Esophagus squamous epithelium (tissue), 5 donors: ENCODE results near the gene PLOD2. TPM values are rescaled to one million over a fixed set of nuclear protein-coding genes. Genes with fewer than 3 reads are reported as not detected.

ENCODE experiments used
- DNase-seq: peaks from one replicate; lab custom pipeline; 2025; lab: John Stamatoyannopoulos, UW
- H3K27ac ChIP-seq, 4 donors: fragments of 200-600 bp; sonication (generic); one replicate each; pipeline ENCODE4 v1.5.1; 2016 to 2019; ENCODE audit warnings: mild to moderate bottlenecking in 1 of 4
- H3K27me3 ChIP-seq, 4 donors: fragments of 200-600 bp; sonication (generic); 1 replicate in 3 of 4; 2 replicates in 1 of 4; pipeline versions ENCODE4 v1.5.1 to v1.6.0; 2017 to 2021; ENCODE audit warnings: antibody characterized with exemption in 1 of 4
- H3K36me3 ChIP-seq, 3 donors: fragments of 200-600 bp; sonication (generic); one replicate each; pipeline ENCODE4 v1.5.1; 2016 to 2019
- H3K4me1 ChIP-seq, 3 donors: fragments of 200-600 bp; sonication (generic); one replicate each; pipeline ENCODE4 v1.5.1; 2017 to 2019
- H3K4me3 ChIP-seq, 4 donors: fragments of 200-600 bp; sonication (generic); 1 replicate in 3 of 4; 2 replicates in 1 of 4; pipeline ENCODE4 v1.5.1; 2016 to 2019; ENCODE audit warnings: mild to moderate bottlenecking in 2 of 4, moderate library complexity in 1 of 4
- H3K9me3 ChIP-seq, 3 donors: fragments of 200-600 bp; sonication (generic); one replicate each; pipeline ENCODE4 v1.5.1; 2016 to 2019
- POLR2A ChIP-seq, 4 donors: fragments of 450-650 bp; IDR thresholded peaks; one replicate each; pipeline ENCODE4 v1.6.1; 2017; ENCODE audit warnings: antibody characterized with exemption in 4 of 4, mild to moderate bottlenecking in 4 of 4, moderate library complexity in 3 of 4
- WGBS, 2 donors: methylation state at CpG; one replicate each; pipeline ENCODE4 v1.1.5; 2018; 5-methylcytosine and 5-hydroxymethylcytosine counted together
- intact Hi-C: fragments of 100-400 bp; cut with DNase I; formaldehyde crosslinking; loops from one replicate; pipeline ENCODE4 v1.15.0; 2022
- total RNA-seq, 4 donors: library from RNA; depleted of rRNA; stranded (reverse); fragments of >200 nt; gene quantifications; one replicate each; pipeline ENCODE4 v1.1.0, GENCODE V29; 2016
- TF ChIP-seq, protein P1 (sequence below), 6 experiments: fragments of 450-650 bp in 4 of 6; fragments of 200-600 bp in 2 of 6; sonication (generic) in 2 of 6; IDR thresholded peaks; one replicate each; pipeline ENCODE4 v1.5.1; 2016 to 2019; ENCODE audit warnings: antibody characterized with exemption in 6 of 6, mild to moderate bottlenecking in 4 of 6, moderate library complexity in 4 of 6
- donor health status: DM: yes; HTN: yes; CAD: no.

PLOD2 gene
- total RNA-seq, 4 donors from 2014 or later, result 13.3 to 29.1 (median 23.2) TPM

DNA sequence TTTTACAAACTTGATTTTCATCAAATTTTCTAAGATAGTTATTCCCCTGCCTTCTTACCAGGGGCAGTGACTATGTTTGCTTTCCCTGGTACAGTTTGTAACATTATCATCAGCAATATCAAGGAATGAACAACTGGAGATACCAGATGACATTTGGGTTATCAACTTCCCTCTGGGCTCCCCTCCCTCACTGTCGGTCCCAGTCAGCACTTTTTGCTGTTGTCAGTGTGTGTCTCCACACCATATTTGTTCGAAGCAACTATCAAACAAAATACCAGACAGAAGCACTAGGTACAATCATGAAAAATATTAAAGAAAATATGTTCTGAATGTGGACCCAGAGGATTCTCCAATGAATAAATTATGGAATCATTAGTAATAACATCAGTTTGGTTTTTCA lies 75.3 kb downstream of the PLOD2 start:
- Histone ChIP-seq H3K36me3 (no peaks in the 10 kb centered on the region), H3K27ac (no peak overlapping the region), H3K4me3 (no peak overlapping the region), H3K9me3 (no peaks in the 10 kb centered on the region), H3K27me3 (no peaks in the 10 kb centered on the region), H3K4me1 (peaks cover 0 to 2% (median 0%) of the 10 kb centered on the region in 3 donors)
- 40 to 97% methylated on average over 2 of the region's 2 CpGs for WGBS, 2 donors
- no peak for TF ChIP-seq POLR2A (IDR thresholded peaks at IDR 0.05)
- TF ChIP-seq, protein P1, sequence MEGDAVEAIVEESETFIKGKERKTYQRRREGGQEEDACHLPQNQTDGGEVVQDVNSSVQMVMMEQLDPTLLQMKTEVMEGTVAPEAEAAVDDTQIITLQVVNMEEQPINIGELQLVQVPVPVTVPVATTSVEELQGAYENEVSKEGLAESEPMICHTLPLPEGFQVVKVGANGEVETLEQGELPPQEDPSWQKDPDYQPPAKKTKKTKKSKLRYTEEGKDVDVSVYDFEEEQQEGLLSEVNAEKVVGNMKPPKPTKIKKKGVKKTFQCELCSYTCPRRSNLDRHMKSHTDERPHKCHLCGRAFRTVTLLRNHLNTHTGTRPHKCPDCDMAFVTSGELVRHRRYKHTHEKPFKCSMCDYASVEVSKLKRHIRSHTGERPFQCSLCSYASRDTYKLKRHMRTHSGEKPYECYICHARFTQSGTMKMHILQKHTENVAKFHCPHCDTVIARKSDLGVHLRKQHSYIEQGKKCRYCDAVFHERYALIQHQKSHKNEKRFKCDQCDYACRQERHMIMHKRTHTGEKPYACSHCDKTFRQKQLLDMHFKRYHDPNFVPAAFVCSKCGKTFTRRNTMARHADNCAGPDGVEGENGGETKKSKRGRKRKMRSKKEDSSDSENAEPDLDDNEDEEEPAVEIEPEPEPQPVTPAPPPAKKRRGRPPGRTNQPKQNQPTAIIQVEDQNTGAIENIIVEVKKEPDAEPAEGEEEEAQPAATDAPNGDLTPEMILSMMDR (IDR thresholded peaks at IDR 0.05), result no peak
- no peak for DNase-seq
- intact Hi-C loops, result no loop called here

DNA sequence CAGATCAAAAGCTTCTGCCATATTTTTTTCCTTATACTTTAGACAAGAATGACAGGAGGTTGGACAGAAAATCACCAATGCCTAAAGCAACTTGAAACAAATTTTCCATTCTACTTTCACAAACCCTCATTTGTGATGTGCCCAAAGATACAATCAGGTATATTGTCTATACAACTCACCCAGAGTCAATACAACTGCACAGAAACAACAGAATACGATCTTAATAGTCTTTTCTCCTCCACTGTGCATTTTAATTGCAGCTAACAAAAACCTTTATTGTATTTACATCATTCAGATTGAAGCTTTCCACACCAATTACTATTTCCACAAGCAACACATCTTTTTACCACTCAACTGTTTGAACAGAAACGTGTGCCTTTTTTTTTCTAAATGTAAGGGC lies 80.4 kb downstream of the PLOD2 start:
- Histone ChIP-seq H3K4me3 (no peak overlapping the region), H3K27me3 (no peaks in the 10 kb centered on the region), H3K27ac (no peak overlapping the region), H3K4me1 (no peaks in the 10 kb centered on the region), H3K36me3 (peaks cover 0 to 16% (median 0%) of the 10 kb centered on the region in 3 donors), H3K9me3 (no peaks in the 10 kb centered on the region)
- DNase-seq, result no peak
- 65 to 72% methylated on average over 2 of the region's 2 CpGs for WGBS, 2 donors
- no peak for TF ChIP-seq POLR2A (IDR thresholded peaks at IDR 0.05)
- TF ChIP-seq, protein P1 (IDR thresholded peaks at IDR 0.05), result no peak
- intact Hi-C loops, result no loop called here

DNA sequence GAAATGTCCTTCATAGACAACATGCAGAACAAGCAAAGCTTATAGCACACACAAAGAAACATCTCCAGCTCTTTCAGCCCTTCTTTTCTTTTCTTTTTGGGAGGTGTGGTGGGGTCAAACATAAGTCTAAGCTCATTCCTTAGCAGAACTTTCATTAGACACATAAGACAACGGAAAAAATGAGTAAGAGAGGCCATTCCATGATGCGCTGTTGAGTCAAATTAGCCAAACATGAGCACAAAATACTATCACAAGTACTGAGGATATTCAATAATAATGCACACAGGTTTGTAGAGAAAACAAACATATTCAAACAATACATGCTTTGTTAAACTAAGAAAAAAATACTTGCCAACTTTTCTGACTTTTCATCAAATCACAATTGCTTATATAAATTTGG lies 83.0 kb downstream of the PLOD2 start:
- H3K27me3 ChIP-seq, result no peaks in the 10 kb centered on the region
- TF ChIP-seq POLR2A (IDR thresholded peaks at IDR 0.05), result no peak
- TF ChIP-seq, protein P1 (IDR thresholded peaks at IDR 0.05), result no peak
- intact Hi-C loops, result no loop called here
- H3K4me1 ChIP-seq, result no peaks in the 10 kb centered on the region
- no peak overlapping the region for H3K27ac ChIP-seq
- no peaks in the 10 kb centered on the region for H3K9me3 ChIP-seq
- H3K4me3 ChIP-seq, result no peak overlapping the region
- DNase-seq, result no peak
- H3K36me3 ChIP-seq, result peaks cover 0 to 16% (median 0%) of the 10 kb centered on the region in 3 donors
- WGBS, 2 donors, result 83 to 88% methylated on average over 2 of the region's 2 CpGs

DNA sequence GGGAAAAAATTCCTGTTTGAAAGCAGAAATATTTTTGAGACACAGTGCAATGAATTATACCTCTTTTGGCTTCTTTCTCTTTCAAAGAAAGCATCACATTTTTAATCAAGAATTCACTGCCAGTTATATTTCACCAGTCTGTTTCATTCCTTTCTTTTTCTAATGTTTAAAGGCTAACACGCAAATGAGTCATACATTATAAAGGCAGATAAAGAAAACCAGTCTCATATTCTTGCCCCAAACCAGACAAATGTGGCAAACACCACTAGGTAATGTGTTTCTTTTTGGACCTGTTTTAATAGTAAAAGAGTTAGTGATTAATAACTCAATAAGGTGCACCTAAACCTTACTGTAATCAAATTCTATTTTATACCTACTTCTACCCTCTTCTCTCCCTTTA lies 83.8 kb downstream of the PLOD2 start:
- Histone ChIP-seq H3K27ac (no peak overlapping the region), H3K4me1 (no peaks in the 10 kb centered on the region), H3K27me3 (no peaks in the 10 kb centered on the region), H3K4me3 (no peak overlapping the region), H3K36me3 (peaks cover 0 to 16% (median 0%) of the 10 kb centered on the region in 3 donors), H3K9me3 (no peaks in the 10 kb centered on the region)
- intact Hi-C loops, result no loop called here
- TF ChIP-seq POLR2A (IDR thresholded peaks at IDR 0.05), result no peak
- TF ChIP-seq, protein P1 (IDR thresholded peaks at IDR 0.05), result no peak
- 57 to 65% methylated on average over 1 of the region's 1 CpG for WGBS, 2 donors
- DNase-seq, result no peak

DNA sequence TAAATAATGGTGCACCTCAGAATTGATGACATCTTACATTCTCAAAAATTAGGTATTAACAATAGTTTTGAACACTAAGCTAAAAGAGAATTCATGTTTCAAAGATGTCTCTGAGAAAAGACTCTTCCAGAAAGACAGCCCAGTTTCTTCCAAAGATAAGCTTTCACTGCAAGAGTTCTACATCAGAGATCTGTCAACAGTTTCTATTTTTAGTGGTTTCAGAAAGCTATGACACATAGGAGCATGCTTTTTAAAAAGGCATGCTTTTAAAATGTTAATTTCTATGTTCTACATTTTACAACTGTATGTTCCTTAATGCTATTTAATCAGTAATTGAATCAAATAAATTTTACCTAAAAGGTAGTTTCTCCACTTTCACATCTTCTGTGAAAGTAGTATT lies 88.2 kb downstream of the PLOD2 start:
- Histone ChIP-seq H3K4me3 (no peak overlapping the region), H3K27me3 (no peaks in the 10 kb centered on the region), H3K27ac (no peak overlapping the region), H3K36me3 (peaks cover 0 to 32% (median 0%) of the 10 kb centered on the region in 3 donors), H3K9me3 (no peaks in the 10 kb centered on the region), H3K4me1 (no peaks in the 10 kb centered on the region)
- DNase-seq, result no peak
- intact Hi-C loops, result no loop called here
- TF ChIP-seq, protein P1 (IDR thresholded peaks at IDR 0.05), result no peak
- TF ChIP-seq POLR2A (IDR thresholded peaks at IDR 0.05), result no peak
